ENCODE results near the gene FGFR2.

FGFR2 gene

GRCh38 chr10:121497513-121498470, 100.5 kb downstream of the FGFR2 start:
- DNase-seq (ENCODE audit: low read depth in 1 of 2, low spot score in 1 of 2): no peak

DNA sequence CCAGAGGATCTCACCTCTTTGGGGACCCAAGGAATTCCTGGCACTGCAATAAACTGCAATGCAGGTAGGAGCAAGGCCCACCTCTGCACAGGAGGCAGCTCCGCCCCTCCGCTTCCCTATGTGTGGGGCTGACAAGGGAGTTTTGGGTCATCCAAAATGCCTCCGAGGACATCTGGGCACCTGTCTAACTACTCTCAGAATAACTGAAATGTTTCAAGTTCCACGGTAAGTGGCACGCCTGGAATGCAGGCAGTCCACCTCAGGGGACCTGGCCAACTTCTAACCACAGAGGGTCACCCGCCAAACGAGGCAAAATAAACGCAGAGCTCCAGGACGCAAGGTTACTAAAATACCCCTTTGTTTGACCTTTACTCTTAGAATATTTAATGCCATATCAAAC, 102.5 kb downstream of the FGFR2 start:
- no peak for DNase-seq (ENCODE audit: low read depth in 1 of 2, low spot score in 1 of 2)

DNA sequence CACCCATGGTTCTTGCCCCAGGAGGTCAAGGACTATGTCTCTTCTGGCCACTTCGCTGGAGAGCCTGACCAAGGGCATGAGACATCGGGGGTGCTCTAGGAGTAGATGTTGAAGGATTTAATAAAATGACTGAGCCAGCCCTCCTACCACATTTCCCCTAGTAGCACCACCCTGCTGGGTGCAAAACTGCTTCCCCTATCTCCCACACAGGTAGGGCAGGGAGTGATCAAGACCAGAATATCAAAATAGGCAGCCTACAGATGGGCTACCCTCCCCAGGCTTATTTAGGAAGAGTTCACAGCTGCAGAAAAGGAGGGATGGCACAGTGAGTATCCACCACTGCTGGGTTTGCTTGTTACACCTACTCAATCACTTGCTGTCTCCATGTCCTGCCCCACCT, 103.9 kb downstream of the FGFR2 start:
- DNase-seq (ENCODE audit: low read depth in 1 of 2, low spot score in 1 of 2): no peak

DNA sequence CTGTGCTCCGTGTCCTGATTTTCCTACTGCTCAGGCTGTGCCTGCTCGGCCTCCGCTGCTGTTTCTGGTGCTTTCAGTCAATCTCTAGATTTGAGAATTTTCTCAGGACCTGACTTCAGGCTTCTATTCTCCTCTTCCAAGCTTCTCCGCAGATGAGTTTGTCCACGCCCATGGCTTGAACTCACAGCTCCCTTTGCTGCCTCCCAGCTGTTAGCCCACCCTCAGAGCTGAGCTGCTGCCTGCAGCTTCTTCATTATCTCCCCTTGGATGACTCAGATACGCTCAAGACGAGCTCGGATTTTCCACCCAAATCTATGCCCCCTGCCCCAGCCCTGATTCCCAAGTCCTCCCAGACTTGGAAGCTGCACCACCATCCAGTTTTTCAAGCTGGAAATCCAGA, 104.7 kb downstream of the FGFR2 start:
- DNase-seq (ENCODE audit: low read depth in 1 of 2, low spot score in 1 of 2): no peak

GRCh38 chr10:121490871-121491519, 107.2 kb downstream of the FGFR2 start:
- no peak for DNase-seq (ENCODE audit: low read depth in 1 of 2, low spot score in 1 of 2)

DNA sequence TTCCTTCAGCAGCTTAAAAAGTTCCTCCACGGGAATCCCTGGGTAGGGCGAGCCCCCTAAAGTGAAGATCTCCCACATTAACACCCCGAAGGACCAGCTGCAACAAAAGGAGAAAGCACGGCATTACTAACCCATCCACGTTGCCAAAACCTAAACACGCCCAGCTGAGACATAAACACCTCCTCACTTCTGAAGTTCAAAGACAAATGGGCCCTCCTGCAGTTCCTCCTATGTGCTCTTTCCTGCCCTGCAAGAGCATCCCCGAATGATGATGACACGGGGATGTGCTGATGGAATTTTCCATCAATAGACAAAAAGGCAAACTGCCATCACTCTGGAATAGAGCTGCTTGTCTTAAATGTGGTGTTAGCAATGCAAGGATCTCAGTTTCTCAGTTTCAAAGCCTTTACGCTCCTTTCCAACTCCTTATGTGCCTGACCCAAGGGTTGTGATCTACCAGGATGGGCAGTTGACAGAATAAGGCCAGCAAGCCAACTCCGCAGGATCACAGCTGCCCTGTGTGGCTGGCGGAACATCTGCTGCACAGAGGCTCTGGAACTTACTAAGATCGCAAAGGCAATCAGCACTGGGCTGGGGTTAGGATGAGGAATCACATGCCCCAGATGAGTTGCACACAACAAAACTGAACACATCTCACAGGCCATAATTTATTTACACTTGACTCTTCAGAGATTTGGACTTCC, 112.7 kb downstream of the FGFR2 start:
- DNase-seq (ENCODE audit: low read depth in 1 of 2, low spot score in 1 of 2): no peak

- no peak for DNase-seq (ENCODE audit: low read depth in 1 of 2, low spot score in 1 of 2)
These were observed 113.4 kb downstream of the FGFR2 start for GRCh38 chr10:121484816-121485215.

DNA sequence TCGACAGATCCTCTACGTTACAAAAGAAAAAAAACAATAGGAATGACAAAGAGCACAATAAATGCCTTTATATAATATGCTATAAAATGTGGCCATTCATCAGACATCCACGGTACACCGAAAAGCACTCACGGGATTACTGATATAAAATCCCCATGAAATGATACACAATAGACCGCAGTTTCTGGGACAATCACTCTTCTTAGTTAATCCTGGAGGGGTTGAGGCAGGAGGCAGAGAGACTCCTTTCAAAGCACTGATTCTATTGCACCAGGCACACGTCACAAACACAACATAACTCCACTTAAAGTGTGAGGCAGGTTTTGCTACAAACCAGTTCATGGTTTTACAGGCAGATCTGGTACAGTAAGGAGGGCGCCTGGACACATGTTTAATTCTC, 113.8 kb downstream of the FGFR2 start:
- no peak for DNase-seq (ENCODE audit: low read depth in 1 of 2, low spot score in 1 of 2)

DNA sequence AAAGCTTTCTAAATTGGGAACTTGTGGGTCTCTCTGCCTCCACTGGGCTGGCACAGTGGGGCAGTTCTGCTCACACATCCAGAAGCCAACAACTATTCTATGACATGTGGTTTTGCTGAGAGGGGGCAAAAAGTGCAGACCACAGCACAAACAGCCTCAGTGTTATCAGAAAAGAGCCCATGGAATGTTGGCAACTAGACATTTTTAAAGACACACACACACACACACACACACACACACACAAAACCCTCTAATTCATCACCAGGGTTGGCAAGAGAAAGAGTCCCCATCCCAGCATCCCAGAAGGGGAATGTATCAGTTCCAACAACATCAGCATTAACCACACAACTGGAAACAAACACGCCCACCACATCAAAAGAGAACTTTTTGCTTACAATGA, 117.1 kb downstream of the FGFR2 start:
- DNase-seq (ENCODE audit: low read depth in 1 of 2, low spot score in 1 of 2): no peak

DNA sequence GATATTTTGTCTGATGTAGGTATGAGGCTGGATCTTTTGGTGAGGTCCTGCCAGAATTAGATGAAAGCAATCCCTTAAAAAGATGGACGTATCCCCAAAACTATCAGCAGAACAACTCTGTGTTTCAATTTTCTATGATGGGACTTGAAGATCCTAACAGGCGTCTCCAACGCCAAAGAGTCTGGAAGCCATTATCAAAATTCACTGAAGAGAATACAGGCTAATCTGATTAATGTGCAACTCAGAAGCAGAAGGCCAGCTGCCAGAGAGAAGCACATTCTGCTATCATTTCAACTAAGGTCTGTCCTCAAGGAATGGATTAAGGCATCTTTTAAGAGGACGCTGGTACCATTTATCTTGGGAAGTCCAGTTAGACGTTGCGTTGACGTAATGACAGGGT, 119.7 kb downstream of the FGFR2 start:
- no peak for DNase-seq (ENCODE audit: low read depth in 1 of 2, low spot score in 1 of 2)

- no peak for DNase-seq (ENCODE audit: low read depth in 1 of 2, low spot score in 1 of 2)
These were observed 128.2 kb downstream of the FGFR2 start for GRCh38 chr10:121469797-121470606.

- DNase-seq (ENCODE audit: low read depth in 1 of 2, low spot score in 1 of 2): no peak
These were observed 129.5 kb downstream of the FGFR2 start for GRCh38 chr10:121468726-121469125.

- DNase-seq (ENCODE audit: low read depth in 1 of 2, low spot score in 1 of 2): no peak
These were observed 131.8 kb downstream of the FGFR2 start for GRCh38 chr10:121466424-121466823.

GRCh38 chr10:121465215-121465614, 133.0 kb downstream of the FGFR2 start:
- DNase-seq (ENCODE audit: low read depth in 1 of 2, low spot score in 1 of 2): no peak

GRCh38 chr10:121464517-121464916, 133.7 kb downstream of the FGFR2 start:
- DNase-seq (ENCODE audit: low read depth in 1 of 2, low spot score in 1 of 2): no peak

DNA sequence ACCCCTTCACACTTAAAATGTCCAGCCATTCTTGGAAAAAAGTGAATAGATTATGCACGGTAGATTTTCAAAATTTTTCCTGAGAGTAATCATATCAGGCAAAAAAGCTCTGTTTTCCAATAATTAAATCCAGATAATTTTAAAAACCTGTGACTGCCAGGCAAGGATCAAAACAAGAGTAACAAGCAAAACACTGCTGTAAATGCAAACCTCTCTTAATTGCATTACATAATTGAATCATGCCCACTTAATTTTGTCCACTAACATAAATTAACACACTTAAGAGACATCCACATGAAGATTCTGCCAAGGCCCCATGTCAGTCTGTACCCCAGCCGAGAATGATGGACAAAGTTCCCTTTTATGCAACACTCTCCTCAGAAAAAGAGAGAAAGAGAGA, 135.3 kb downstream of the FGFR2 start:
- no peak for DNase-seq (ENCODE audit: low read depth in 1 of 2, low spot score in 1 of 2)

GRCh38 chr10:121462281-121462680, 136.0 kb downstream of the FGFR2 start:
- no peak for DNase-seq (ENCODE audit: low read depth in 1 of 2, low spot score in 1 of 2)

DNA sequence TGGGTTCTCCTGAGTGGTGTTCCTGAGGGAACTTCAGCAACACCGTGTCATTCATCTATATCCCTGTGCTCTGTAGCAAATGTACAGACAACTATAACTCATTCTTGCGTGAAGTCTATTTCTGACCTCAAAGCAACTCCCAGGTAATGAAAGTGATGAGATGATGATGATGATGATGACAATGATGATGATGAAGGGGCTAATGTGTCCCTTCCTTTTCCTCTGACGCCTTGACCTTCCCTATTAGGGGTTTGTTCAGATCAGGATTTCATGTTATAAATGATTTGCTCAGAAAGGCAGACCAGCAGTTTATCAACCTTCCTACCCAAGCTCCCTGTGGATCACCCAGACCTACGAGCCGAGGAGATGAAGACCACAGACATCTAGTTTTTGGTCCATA, 136.9 kb downstream of the FGFR2 start:
- DNase-seq (ENCODE audit: low read depth in 1 of 2, low spot score in 1 of 2): no peak

DNA sequence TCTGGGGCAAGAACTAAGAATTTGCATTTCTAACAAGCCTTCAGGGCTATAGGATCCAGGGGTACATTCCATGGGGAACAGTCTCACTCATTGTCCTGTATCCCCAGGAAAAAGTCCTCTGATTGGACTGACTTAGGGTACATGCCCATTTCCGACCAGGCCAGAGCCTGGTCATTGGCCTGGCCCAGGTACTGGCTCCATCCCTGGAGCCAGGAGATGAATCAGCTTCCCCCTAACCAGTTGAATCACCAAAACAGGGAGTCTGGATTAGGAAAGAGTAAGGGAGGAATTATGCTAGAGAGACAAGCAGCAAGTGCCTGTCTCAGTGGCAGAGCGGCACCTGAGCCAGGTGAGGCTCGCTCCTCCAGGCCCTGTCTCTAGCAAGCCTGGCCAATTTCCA, 137.5 kb downstream of the FGFR2 start:
- no peak for DNase-seq (ENCODE audit: low read depth in 1 of 2, low spot score in 1 of 2)

GRCh38 chr10:121459622-121460453, 138.4 kb downstream of the FGFR2 start:
- DNase-seq (ENCODE audit: low read depth in 1 of 2, low spot score in 1 of 2): no peak

Data from activated CD4-positive, alpha-beta T cell treated with anti-CD3 and anti-CD28 coated beads, Interleukin-2, amount 50 U/mL, for 24 hours (primary cell).